ENCODE data around the gene RND2.

DNA sequence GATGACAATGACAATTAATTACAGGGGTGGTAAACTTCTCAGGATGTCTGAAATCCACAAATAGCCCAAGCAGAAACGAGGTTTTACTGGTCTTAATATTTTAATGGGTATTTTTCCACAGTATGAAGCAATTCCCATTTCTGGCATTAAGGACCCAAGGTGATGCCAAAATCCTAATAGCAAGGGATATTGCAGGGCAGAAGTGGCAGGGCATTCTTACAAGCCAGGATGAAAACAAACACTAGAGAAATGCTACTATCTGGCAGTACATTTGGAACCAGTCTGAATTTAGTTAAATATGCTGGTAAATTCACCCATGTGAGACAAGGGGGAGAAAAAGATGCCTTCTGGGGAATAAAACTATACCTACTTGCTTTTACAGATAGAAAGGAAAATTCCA, 45.2 kb downstream of the RND2 start:
- TF ChIP-seq, protein P1, sequence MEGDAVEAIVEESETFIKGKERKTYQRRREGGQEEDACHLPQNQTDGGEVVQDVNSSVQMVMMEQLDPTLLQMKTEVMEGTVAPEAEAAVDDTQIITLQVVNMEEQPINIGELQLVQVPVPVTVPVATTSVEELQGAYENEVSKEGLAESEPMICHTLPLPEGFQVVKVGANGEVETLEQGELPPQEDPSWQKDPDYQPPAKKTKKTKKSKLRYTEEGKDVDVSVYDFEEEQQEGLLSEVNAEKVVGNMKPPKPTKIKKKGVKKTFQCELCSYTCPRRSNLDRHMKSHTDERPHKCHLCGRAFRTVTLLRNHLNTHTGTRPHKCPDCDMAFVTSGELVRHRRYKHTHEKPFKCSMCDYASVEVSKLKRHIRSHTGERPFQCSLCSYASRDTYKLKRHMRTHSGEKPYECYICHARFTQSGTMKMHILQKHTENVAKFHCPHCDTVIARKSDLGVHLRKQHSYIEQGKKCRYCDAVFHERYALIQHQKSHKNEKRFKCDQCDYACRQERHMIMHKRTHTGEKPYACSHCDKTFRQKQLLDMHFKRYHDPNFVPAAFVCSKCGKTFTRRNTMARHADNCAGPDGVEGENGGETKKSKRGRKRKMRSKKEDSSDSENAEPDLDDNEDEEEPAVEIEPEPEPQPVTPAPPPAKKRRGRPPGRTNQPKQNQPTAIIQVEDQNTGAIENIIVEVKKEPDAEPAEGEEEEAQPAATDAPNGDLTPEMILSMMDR (conservative IDR thresholded peaks at IDR 0.05 in 1 of 2, IDR thresholded peaks at IDR 0.05 in 1 of 2; ENCODE audit: low read depth in 1 of 2, low read length in 2 of 2) = no peak
- no peak for TF ChIP-seq EZH2 (IDR thresholded peaks at IDR 0.05; ENCODE audit: low read length, missing control alignments)
